A204.1 (cell line): ENCODE results near the gene MXI1.
"Not testable (repeated sequence)": the region's sequence is repeated elsewhere in the genome, so short reads cannot be mapped to it uniquely, and the experiment has no call there.

Source experiments
- FAIRE-seq: peaks from 2 replicates; lab custom pipeline; 2012; peaks lifted over from hg19 to GRCh38; lab: Jason Lieb, UNC

Gene MXI1

DNA sequence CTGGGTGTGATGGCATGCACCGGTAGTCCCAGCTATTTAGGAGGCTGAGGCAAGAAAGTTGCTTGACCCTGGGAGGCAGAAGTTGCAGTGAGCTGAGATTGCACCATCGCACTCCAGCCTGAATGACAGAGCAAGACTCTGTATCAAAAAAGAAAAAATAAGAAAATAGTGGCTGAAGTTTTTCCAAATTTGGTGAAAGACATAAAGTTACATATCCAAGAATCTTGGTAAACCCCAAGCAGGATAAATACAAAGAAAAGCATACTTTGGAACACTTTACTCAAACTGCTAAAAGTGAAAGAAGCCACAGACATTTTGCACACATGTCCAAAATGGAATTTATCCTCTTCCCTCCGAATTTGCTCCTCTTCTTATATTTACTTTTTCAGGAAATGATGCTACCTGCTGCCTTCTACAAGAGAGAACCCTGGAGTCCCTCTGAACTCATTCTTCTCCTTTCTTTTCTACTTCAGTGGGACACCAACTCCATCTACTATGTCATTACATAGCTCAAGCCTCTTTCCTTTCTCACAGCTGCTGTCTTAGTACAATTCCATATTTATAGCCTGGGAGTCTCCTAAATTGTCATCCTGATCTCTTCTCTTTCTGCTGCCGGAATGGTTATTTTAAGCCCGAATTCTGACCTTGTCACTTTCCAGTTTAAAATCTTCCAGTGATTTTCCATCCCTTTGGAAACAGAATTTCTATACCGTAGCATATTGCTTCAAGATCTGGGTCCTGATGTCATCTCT is 114.6 kb downstream of the MXI1 start:
- FAIRE-seq = no peak

DNA sequence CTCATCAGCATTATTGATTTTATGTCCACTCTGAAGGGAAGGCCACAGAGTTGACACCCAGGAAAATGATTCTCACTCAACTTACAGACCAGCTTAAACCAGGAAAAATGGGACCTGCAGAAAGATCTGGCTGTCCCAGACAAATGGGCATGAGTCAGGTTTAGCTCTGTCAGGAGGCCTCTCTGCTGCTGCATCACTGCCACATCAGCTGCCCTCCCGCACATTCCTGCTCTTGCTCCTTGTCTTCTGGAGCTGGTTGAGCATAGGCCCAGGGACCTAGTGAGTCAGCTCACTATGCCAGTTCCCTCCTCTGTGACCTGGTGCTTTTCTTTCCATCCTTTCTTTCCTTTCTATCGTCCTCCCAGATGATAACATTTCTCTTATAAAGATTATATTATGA is 116.1 kb downstream of the MXI1 start:
- FAIRE-seq = no peak

DNA sequence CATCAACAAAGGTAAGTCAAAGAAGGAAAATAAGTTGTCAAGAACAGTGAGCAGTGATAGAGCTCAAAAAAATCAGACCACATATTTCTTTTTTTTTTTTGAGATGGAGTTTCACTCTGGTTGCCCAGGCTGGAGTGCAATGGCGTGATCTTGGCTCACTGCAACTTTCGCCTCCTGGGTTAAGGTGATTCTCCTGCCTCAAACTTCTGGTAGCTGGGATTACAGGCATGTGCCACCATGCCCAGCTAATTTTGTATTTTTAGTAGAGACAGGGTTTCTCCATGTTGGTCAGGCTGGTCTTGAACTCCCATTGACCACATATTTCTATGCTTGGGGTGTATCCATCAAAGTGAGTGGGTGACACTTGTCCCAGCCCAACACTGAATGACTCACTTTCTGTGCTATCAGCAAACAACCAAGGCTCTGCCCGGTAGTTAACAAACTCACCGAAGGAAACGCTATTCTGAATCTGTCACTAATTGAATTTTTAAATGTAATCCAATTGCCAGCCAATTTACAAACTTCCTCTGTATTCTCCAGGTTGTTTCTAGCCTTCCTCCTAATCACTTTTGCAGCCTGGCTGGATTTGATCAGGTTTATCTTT is 116.9 kb downstream of the MXI1 start:
- FAIRE-seq = no peak

DNA sequence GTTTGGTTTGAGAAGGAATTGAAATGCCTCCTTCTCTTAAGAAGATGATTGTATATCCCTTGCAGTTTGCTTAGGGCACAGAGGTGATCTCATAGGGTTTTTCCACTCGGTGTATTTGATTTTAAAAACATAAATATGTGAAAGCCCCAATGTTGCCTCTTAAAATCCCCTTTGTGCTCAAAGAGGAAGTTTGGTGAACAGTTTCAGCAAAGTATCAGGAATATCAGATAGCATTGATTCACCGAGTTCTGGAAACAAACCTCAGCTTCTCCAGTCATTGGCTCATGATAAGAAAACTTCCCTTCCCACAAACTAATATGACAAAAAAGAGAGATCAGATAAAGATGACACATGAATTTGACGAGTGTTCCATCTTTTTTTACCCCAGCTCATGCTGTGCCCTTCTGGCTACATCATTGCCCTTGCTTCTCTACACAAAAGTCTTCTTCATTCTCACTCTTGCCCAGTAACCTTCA is 117.4 kb downstream of the MXI1 start:
- no peak for FAIRE-seq

DNA sequence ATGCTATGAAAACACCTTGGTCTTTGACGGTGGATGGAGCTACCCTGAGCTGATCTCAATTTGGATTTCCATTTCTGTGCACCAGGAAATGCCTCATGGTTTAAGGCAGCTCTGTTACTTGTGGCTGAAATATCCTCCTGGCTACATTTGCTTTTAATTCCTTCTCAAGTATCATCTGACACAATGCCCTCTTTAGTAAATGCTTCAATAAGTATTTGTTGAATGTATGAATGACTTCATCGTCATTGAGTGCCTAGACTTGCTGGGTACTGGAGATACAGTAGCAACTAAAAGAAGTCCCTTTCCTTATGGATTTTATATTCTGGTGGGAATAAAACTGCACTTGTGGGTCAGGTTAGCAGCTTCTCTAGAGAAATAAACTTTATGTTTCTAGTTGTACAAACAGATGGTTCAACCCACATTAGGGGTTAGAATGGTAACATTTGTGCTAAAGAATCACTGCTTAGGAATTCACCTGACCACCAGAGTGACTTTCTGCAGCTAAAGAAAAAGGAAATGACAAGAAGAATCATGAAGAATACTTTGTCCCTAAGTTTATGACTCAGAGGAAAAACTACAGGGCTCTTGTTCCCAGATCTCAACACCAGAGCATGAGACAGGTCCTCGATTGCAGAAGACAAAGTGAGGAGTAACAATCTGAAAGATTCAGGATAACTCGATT is 119.1 kb downstream of the MXI1 start:
- no peak for FAIRE-seq

DNA sequence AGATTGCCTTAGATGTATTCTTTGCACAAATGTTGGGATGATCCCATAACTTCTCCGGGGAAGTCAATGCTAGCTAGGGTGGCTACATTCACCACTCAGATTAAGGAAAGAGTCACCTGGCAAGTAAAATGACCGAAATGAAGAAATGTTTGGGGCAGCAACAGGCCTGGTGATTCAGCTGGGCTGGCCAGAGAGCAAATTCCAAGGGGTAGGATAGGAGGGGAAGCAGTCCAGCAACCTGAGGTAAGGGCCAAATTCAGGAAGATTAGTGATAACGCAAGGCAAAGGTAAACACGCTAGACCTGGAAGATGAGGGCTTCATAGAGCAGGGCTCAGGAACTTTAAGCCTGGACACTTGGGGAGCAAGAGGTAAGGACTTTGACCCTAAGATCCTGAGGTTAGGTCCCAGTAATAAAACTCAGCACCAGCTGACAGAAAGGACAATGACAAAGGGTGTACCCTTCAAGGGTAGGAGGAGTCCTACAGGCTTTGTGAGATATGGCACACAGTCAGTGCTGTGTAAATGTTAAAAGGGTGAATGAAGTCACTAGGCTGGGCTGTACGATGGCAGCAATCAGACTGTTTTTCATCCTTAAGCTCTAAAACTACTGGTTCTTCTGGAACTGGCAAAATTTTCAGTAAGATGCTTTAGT is 120.0 kb downstream of the MXI1 start:
- FAIRE-seq = no peak

DNA sequence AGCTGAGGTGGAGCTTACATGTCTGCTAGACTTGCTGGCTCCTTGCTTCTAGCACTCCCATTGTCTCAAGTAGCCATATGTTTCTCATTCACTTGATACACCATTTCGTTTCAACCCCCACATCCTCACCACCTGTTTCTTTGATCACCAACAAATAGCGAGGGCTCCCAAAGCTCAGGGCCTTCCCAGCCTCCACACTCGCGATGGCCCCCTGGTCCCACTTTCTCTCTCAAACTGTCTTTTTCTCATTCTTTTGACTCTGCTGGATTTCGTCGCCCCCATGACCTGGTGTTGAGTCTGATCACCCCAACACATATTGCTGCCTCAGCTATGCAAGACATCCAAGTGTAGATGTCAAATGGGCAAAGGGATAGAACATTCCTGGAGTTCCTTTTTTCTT is 123.3 kb downstream of the MXI1 start:
- FAIRE-seq = no peak

DNA sequence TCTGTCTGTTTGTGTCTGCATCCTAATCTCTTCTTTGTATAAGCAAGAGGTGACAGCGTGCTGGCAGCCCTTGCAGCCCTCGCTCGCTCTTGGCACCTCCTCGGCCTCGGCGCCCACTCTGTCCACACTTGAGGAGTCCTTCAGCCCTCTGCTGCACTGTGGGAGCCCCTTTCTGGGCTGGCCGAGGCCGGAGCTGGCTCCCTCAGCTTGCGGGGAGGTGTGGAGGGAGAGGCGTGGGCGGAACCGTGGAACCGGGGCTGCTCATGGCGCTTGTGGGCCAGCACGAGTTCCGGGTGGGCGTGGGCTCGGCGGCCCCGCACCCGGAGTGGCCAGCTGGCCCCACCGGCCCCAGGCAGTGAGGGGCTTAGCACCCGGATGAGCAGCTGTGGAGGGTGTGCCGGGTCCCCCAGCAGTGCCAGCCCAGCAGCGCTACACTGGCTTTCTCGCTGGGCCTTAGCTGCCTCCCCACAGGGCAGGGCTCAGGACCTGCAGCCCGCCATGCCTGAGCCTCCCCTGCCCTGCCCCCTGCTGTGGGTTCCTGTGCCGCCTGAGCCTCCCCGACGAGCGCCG is 123.9 kb downstream of the MXI1 start:
- FAIRE-seq = not testable (repeated sequence)

DNA sequence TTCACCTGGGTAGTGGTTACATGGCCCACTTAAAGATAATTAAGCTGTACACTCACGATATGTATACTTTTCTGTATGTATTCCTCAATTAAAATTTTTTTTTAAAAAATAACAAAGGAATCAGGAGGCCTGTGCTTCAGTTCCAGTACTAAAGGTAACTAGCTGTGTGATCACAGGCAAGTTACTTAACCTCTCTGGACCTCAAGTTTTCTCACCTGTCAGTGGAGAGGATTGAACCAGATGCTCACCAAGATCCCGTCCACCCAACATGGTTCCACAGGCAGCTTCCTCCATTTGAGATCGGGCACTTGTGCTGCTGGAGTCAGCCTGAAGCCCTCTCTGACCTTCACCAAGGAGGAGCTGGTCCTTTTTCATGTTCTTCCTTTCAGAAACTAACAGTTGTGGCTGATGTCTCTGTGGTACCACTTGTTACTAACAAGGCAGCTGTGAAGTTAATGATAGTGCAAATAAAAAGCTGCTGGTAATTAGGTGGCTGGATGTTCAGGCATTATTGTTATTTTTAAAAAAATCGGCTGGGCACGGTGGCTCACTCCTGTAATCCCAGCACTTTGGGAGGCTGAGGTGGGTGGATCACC is 126.8 kb downstream of the MXI1 start:
- no peak for FAIRE-seq

DNA sequence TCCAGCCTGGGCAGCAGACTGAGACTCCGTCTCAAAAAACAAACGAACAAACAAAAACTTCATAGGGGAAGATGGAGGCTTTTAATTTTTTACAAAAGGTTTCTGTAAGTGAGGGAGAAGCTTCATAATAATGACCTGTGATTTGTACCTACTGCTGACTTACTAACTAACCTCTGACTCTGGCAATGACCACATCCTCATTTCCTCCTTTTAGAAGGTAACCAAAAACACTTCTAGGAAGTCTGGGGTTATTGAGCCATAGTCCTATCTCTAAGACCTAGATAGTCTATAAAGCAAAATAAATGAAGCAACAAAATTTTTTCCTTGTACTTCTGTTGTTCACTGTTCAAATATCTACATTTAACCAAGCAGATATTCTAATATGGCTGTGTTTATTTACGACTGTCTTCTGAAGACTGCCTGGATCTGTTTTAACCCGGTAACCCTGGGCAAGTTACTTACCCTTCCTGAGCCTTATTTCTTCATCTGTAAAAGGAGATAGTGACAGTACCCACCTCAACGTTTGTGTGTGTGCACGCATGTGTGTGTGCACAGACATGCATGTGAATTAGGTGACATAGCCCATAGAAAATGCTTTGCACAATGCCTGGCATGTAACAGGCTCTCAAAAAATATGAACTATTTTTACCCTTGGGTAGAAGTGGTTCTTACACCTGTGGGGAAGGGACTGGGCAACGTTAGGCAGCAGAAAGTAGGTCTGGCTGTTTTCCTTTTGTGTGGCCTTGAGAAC is 128.1 kb downstream of the MXI1 start:
- no peak for FAIRE-seq

DNA sequence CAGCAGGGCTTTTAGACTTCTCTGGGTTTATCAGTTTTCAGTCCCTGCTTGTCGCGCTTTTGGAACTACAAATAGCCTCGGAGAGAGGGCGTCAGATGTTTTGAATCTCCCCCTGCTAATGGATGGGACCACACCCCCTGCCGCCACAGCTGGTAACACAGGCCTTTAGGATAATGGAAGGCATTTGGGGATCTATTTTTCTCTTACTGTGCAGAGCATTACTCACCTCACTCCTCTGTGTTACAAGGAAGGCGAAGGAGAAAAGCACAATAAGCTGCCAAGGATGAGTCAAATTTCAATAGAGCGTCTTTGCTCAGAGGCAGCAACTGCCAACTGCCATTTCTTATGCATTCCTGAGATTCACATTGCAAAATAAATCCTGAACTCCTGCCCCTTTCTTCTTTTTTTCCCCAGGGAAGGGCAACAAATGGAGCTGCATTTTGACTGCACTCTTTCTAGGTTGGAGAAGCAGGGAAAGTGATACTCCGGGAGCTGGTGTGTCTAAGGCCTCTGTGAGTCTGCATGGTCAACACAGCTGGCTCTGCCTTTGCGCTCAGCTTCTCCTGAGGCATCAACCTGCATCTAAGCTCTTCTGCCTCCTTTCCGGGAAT is 128.8 kb downstream of the MXI1 start:
- FAIRE-seq = no peak
